ENCODE results near the gene SUSD5.
"Not testable (repeated sequence)": the region's sequence is repeated elsewhere in the genome, so short reads cannot be mapped to it uniquely, and the experiment has no call there.

The SUSD5 gene

GRCh38 chr3:33111581-33111980, 107.0 kb downstream of the SUSD5 start:
- DNase-seq, result no peak

GRCh38 chr3:33106854-33107253, 111.8 kb downstream of the SUSD5 start:
- not testable (repeated sequence) for DNase-seq

GRCh38 chr3:33105341-33105948, 113.2 kb downstream of the SUSD5 start:
- DNase-seq, result peak; percentile 17

GRCh38 chr3:33104803-33105202, 113.8 kb downstream of the SUSD5 start:
- DNase-seq, result no peak

GRCh38 chr3:33103480-33103879, 115.1 kb downstream of the SUSD5 start:
- DNase-seq, result no peak

GRCh38 chr3:33103034-33103433, 115.6 kb downstream of the SUSD5 start:
- DNase-seq, result no peak

- DNase-seq, result no peak
Observed at GRCh38 chr3:33100229-33100628, 118.4 kb downstream of the SUSD5 start.

All from GF-D8 (cell line).